ENCODE results near the gene CAMSAP2. TPM values are rescaled to one million over a fixed set of nuclear protein-coding genes. Genes with fewer than 3 reads are reported as not detected.

Gene CAMSAP2
- total and polyA plus RNA-seq, 2 of the 8 experiments (the other 6 are each of a cell fraction or from before 2014, with no cell fraction given): 4.2 to 27.6 TPM

DNA sequence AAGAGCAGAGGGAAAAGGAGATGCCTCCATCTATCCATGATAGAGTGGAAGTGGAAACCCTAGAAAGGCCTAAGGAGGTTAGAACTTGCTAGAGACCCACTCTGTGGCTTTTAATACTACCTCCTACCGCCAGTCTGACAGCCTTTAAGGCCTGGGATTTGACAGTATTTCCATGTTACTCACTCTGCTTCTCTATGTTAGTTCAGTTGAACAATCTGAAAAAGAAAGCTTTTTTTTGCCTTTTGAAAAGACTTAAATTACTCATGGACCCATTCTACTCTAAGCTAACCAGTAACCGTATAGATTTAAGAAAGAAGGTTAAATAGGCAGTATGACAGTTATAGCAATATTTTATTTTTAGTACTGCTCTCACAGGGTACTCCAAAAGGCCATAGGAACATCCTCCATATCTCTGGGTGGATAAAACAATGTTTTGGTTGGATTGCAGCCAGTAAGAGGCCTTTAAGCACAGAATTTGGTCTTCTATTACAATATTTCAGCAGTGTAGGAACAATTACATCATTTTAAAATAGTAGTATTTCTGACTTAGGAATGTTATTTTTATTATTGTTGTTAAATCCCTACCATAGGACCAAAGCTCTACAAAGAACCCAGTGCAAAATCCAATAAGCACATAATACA, 118.1 kb downstream of the CAMSAP2 start:
- no peak overlapping the region for H3K9ac ChIP-seq (replicated peaks in 1 of 4; ENCODE audit: extremely low read depth in 1 of 4, low read depth in 3 of 4, low read length in 3 of 4)
- no peaks in the 10 kb centered on the region for H4K20me1 ChIP-seq (replicated peaks in 1 of 2; ENCODE audit: control insufficient read depth in 1 of 2, insufficient read depth in 2 of 2, low read length in 2 of 2)
- H2BK15ac ChIP-seq (ENCODE audit: low read length): no peak overlapping the region
- no peaks in the 10 kb centered on the region; the same call in 1 of the 2 replicates for H3K23me2 ChIP-seq (ENCODE audit: low read depth, low read length)
- TF ChIP-seq GTF2F1 (IDR thresholded peaks at IDR 0.05; ENCODE audit: borderline replicate concordance, low read depth, low read length) (no peak), RFX5 (IDR thresholded peaks at IDR 0.05; ENCODE audit: borderline replicate concordance, low read depth, low read length) (no peak), CBX5 (IDR thresholded peaks at IDR 0.05; ENCODE audit: low read depth, low read length) (no peak), SRF (IDR thresholded peaks at IDR 0.05; ENCODE audit: low read depth, low read length) (no peak), PHF8 (conservative IDR thresholded peaks at IDR 0.05; ENCODE audit: low read depth, low read length) (no peak), SAP30 (IDR thresholded peaks at IDR 0.05; ENCODE audit: insufficient read depth, insufficient replicate concordance, low read length) (no peak), POLR2A (IDR thresholded peaks at IDR 0.05; ENCODE audit: control extremely low read depth in 1 of 2, low read depth in 2 of 2, low read length in 2 of 2) (no peak), HDAC6 (IDR thresholded peaks at IDR 0.05; ENCODE audit: low read depth, low read length) (no peak), BCL11A (IDR thresholded peaks at IDR 0.05; ENCODE audit: low read depth in 2 of 2, low read length in 2 of 2) (no peak), SIN3A (conservative IDR thresholded peaks at IDR 0.05 in 1 of 2, IDR thresholded peaks at IDR 0.05 in 1 of 2; ENCODE audit: low read depth in 1 of 2, low read length in 2 of 2) (no peak)
- H2BK120ac ChIP-seq (replicated peaks; ENCODE audit: low read depth, low read length): no peak overlapping the region
- FAIRE-seq (no peak), DNase-seq (ENCODE audit: low read depth in 1 of 2, low spot score in 2 of 2) (no peak)
- ChIA-PET POLR2A (ENCODE audit: partially characterized antibody) (interaction anchor here (1.1 kb wide), 1 partner anchor 34 kb away, joined by 4 read pairs; no protein-coding TSS in a partner anchor), CTCF (ENCODE audit: partially characterized antibody) (interaction anchor here (1.1 kb wide), 1 partner anchor 298 kb away, joined by 3 read pairs; no protein-coding TSS in a partner anchor)
- H2AFZ ChIP-seq (ENCODE audit: low read length): no peak overlapping the region
- H3K79me2 ChIP-seq (ENCODE audit: control insufficient read depth in 1 of 2, insufficient read depth in 2 of 2, low read length in 2 of 2): no peaks in the 10 kb centered on the region
- H3K14ac ChIP-seq (ENCODE audit: insufficient read length): no peak overlapping the region
- H3K27ac ChIP-seq (ENCODE audit: low read depth, low read length): no peak overlapping the region
- no peak overlapping the region for H3K56ac ChIP-seq (replicated peaks; ENCODE audit: insufficient read length, low read depth, low read length)
- H3K79me1 ChIP-seq (ENCODE audit: low read depth, low read length): no peaks in the 10 kb centered on the region
- H3K9me3 ChIP-seq (ENCODE audit: insufficient read depth in 2 of 2, low read depth in 1 of 2, low read length in 1 of 2): no peaks in the 10 kb centered on the region
- H3K27me3 ChIP-seq (replicated peaks in 1 of 4; ENCODE audit: control insufficient read depth in 3 of 4, extremely low read depth in 1 of 4, insufficient read depth in 3 of 4, low read length in 3 of 4): no peaks in the 10 kb centered on the region
- no peak overlapping the region for H3K4me3 ChIP-seq (ENCODE audit: extremely low read depth in 1 of 4, insufficient read depth in 2 of 4, low read depth in 3 of 4, low read length in 4 of 4)
- H3K4me2 ChIP-seq (ENCODE audit: insufficient read depth in 1 of 2, low read depth in 2 of 2, low read length in 2 of 2): no peak overlapping the region
- WGBS, 2 experiments (ENCODE audit: extremely low coverage in 1 of 2, insufficient coverage in 1 of 2, insufficient read length in 1 of 2, insufficient replicate concordance in 2 of 2, low coverage in 1 of 2, low lambda C conversion rate in 2 of 2, missing lambda C conversion rate in 1 of 2): 92% methylated on average over 2 of the region's 2 CpGs; no CpG with 5 or more reads in 1 of the 2 experiments
- no peak overlapping the region for H2BK20ac ChIP-seq (ENCODE audit: low read length)
- no peak overlapping the region for H4K5ac ChIP-seq (ENCODE audit: insufficient read length, low read depth, low read length)
- H2AK5ac ChIP-seq (ENCODE audit: low read depth, low read length): no peak overlapping the region
- no peaks in the 10 kb centered on the region for H3K4me1 ChIP-seq (replicated peaks in 1 of 4; ENCODE audit: control insufficient read depth in 3 of 4, insufficient read depth in 4 of 4, low read length in 3 of 4)
- no peak overlapping the region for H3K18ac ChIP-seq (ENCODE audit: extremely low read depth, low read length)
- H4K8ac ChIP-seq (ENCODE audit: extremely low read depth, insufficient read depth, low read length): no peak overlapping the region
- H2BK12ac ChIP-seq (ENCODE audit: low read depth, low read length): no peak overlapping the region
- H3K23ac ChIP-seq (ENCODE audit: insufficient read length): no peak overlapping the region
- H3K36me3 ChIP-seq (ENCODE audit: control insufficient read depth in 2 of 4, insufficient read depth in 4 of 4, low read length in 3 of 4): peaks cover 2 to 40% (median 20%) of the 10 kb centered on the region in 4 experiments; a peak in 6 of 8 replicates
- H2BK5ac ChIP-seq (ENCODE audit: low read depth, low read length): no peak overlapping the region
- no peak overlapping the region for H4K91ac ChIP-seq (replicated peaks; ENCODE audit: insufficient read length, low read length)
- H3K4ac ChIP-seq (replicated peaks; ENCODE audit: insufficient read length, low read depth, low read length): no peak overlapping the region
